CD14-positive monocyte (primary cell): Measurements from ENCODE around the gene HPDL. TPM values are rescaled to one million over a fixed set of nuclear protein-coding genes. Genes with fewer than 3 reads are reported as not detected.

Experiments
- DNase-seq, 3 donors: peaks; one replicate each; pipeline ENCODE4 v3.0.0-alpha.2; 2011 to 2022
- H2AFZ ChIP-seq: 2 replicates; pipeline ENCODE4 v1.6.0; 2012; ENCODE audit warnings: mild to moderate bottlenecking, low read depth, low read length, inconsistent platforms; ENCODE audit not compliant: insufficient read depth, poor library complexity, severe bottlenecking
- H3K27ac ChIP-seq, 2 donors: 1 replicate in 1 of 2; 2 replicates in 1 of 2; pipeline ENCODE4 v1.5.1; 2012 to 2013; ENCODE audit warnings: low read length in 2 of 2, control low read depth in 1 of 2, inconsistent platforms in 1 of 2, low read depth in 1 of 2, mild to moderate bottlenecking in 1 of 2
- H3K27me3 ChIP-seq, 2 donors: one replicate each; pipeline versions ENCODE4 v1.6.0 to v1.6.1; 2011 to 2013; ENCODE audit warnings: low read length in 2 of 2; ENCODE audit not compliant: control insufficient read depth in 2 of 2, insufficient read depth in 2 of 2
- H3K36me3 ChIP-seq, 2 donors: replicated peaks in 1 of 2; 1 replicate in 1 of 2; 2 replicates in 1 of 2; pipeline versions ENCODE4 v1.5.1 to v1.6.1; 2012 to 2013; ENCODE audit warnings: low read length in 2 of 2, control low read depth in 1 of 2, inconsistent platforms in 1 of 2, mild to moderate bottlenecking in 1 of 2; ENCODE audit not compliant: insufficient read depth in 2 of 2, control insufficient read depth in 1 of 2
- H3K4me1 ChIP-seq, 2 donors: 1 replicate in 1 of 2; 2 replicates in 1 of 2; pipeline versions ENCODE4 v1.5.1 to v1.6.1; 2012 to 2013; ENCODE audit warnings: low read length in 2 of 2, control low read depth in 1 of 2, inconsistent platforms in 1 of 2, mild to moderate bottlenecking in 1 of 2, moderate library complexity in 1 of 2; ENCODE audit not compliant: insufficient read depth in 2 of 2, control insufficient read depth in 1 of 2
- H3K4me2 ChIP-seq: replicated peaks from 2 replicates; pipeline ENCODE3; 2012; ENCODE audit warnings: low read length, moderate library complexity, mild to moderate bottlenecking; ENCODE audit not compliant: poor library complexity, severe bottlenecking; ENCODE audit errors: extremely low read depth
- H3K4me3 ChIP-seq, 3 experiments: fragments of 200-600 bp in 1 of 3; sonication (generic) in 1 of 3; replicated peaks in 1 of 3; 1 replicate in 2 of 3; 2 replicates in 1 of 3; pipeline ENCODE4 v1.5.1; 2011 to 2013; ENCODE audit warnings: low read length in 3 of 3, mild to moderate bottlenecking in 3 of 3, control low read depth in 2 of 3, low read depth in 2 of 3, inconsistent platforms in 1 of 3, moderate library complexity in 1 of 3
- H3K79me2 ChIP-seq: 2 replicates; pipeline ENCODE4 v1.6.0; 2012; ENCODE audit warnings: mild to moderate bottlenecking, control low read depth, inconsistent platforms, low read length, moderate library complexity; ENCODE audit not compliant: insufficient read depth
- H3K9ac ChIP-seq: 2 replicates; pipeline ENCODE4 v1.6.0; 2017; ENCODE audit warnings: low read length, mild to moderate bottlenecking; ENCODE audit not compliant: insufficient read depth, poor library complexity, severe bottlenecking
- H3K9me3 ChIP-seq, 2 donors: replicated peaks in 1 of 2; 1 replicate in 1 of 2; 2 replicates in 1 of 2; pipeline versions ENCODE4 v1.5.1 to v1.6.1; 2012 to 2013; ENCODE audit warnings: low read length in 2 of 2, control low read depth in 1 of 2; ENCODE audit not compliant: control insufficient read depth in 1 of 2, insufficient read depth in 1 of 2
- H4K20me1 ChIP-seq: 2 replicates; pipeline ENCODE4 v1.6.0; 2012; ENCODE audit warnings: mild to moderate bottlenecking, low read length, control low read depth, moderate library complexity; ENCODE audit not compliant: insufficient read depth
- H3K27ac Mint-ChIP-seq, 7 donors: one replicate each; pipeline ENCODE4 v1.8.0; 2020; ENCODE audit warnings: mild to moderate bottlenecking in 7 of 7, mixed read lengths in 7 of 7, moderate library complexity in 6 of 7, inconsistent platforms in 2 of 7
- H3K27me3 Mint-ChIP-seq, 3 donors: one replicate each; pipeline ENCODE4 v1.8.0; 2021 to 2022; ENCODE audit warnings: low read depth in 3 of 3, mild to moderate bottlenecking in 3 of 3, mixed read lengths in 3 of 3, moderate library complexity in 3 of 3, inconsistent platforms in 1 of 3
- H3K36me3 Mint-ChIP-seq, 2 donors: one replicate each; pipeline ENCODE4 v1.8.0; 2020; ENCODE audit warnings: mixed read lengths in 2 of 2, inconsistent platforms in 1 of 2, mild to moderate bottlenecking in 1 of 2
- H3K4me1 Mint-ChIP-seq: one replicate; pipeline ENCODE4 v1.8.0; 2020; ENCODE audit warnings: mild to moderate bottlenecking, mixed read lengths
- H3K4me3 Mint-ChIP-seq, 2 donors: one replicate each; pipeline ENCODE4 v1.8.0; 2020; ENCODE audit warnings: mild to moderate bottlenecking in 2 of 2, mixed read lengths in 2 of 2, moderate library complexity in 1 of 2
- H3K9me3 Mint-ChIP-seq, 7 donors: one replicate each; pipeline ENCODE4 v1.8.0; 2020 to 2022; ENCODE audit warnings: mixed read lengths in 7 of 7, mild to moderate bottlenecking in 6 of 7, moderate library complexity in 6 of 7, inconsistent platforms in 2 of 7
- CTCF ChIP-seq: fragments of 200-600 bp; IDR thresholded peaks from one replicate; pipeline ENCODE4 v1.8.0; 2022; ENCODE audit warnings: antibody characterized with exemption, mild to moderate bottlenecking
- WGBS: methylation state at CpG from one replicate; pipeline ENCODE4 v1.1.5; 2013; ENCODE audit warnings: missing lambda C conversion rate; ENCODE audit not compliant: insufficient coverage; 5-methylcytosine and 5-hydroxymethylcytosine counted together
- intact Hi-C, 2 donors: fragments of 100-400 bp; cut with micrococcal nuclease; formaldehyde crosslinking; loops; one replicate each; pipeline versions ENCODE4 v1.15.0 to v1.15.1; 2023
- polyA plus RNA-seq, 3 donors: library from polyadenylated mRNA; depleted of rRNA in 1 of 3; unstranded in 2 of 3; stranded (reverse) in 1 of 3; fragments of 300-500 nt in 2 of 3; fragments of >200 nt in 1 of 3; fragmentation: Illumina TruSeq in 2 of 3; gene quantifications; 1 replicate in 2 of 3; 2 replicates in 1 of 3; pipeline ENCODE4 v1.2.3, GENCODE V29; 2012 to 2021

The HPDL gene
- polyA plus RNA-seq, 3 donors, result 0.17 TPM; not detected in 2

GRCh38 chr1:45351508-45351907 is 24.8 kb downstream of the HPDL start:
- peaks cover 6 to 12% of the 10 kb centered on the region in 2 donors for H3K36me3 ChIP-seq
- whole genome bisulfite sequencing, result 100% methylated on average over 4 of the region's 5 CpGs

GRCh38 chr1:45353685-45354084 is 27.0 kb downstream of the HPDL start:
- H3K4me3 Mint-ChIP-seq, result no peak overlapping the region
- no peaks in the 10 kb centered on the region for H3K27me3 ChIP-seq
- intact Hi-C loops, result no loop called here
- H3K27me3 Mint-ChIP-seq, result no peaks in the 10 kb centered on the region
- no peak overlapping the region for H3K9ac ChIP-seq
- no peaks in the 10 kb centered on the region for H3K79me2 ChIP-seq
- no peaks in the 10 kb centered on the region for H3K9me3 Mint-ChIP-seq
- WGBS, result no CpG with 5 or more reads among the region's 2 CpGs
- H3K4me3 ChIP-seq, result no peak overlapping the region
- DNase-seq, result no peak
- H3K27ac Mint-ChIP-seq, result no peak overlapping the region
- H3K4me2 ChIP-seq, result no peak overlapping the region
- peaks cover 4 to 9% of the 10 kb centered on the region in 2 donors for H3K36me3 Mint-ChIP-seq
- H3K36me3 ChIP-seq, result peaks cover 0 to 4% of the 10 kb centered on the region in 2 donors
- TF ChIP-seq CTCF, result no peak
- no peak overlapping the region for H3K27ac ChIP-seq
- H3K9me3 ChIP-seq, result no peaks in the 10 kb centered on the region
- no peaks in the 10 kb centered on the region for H3K4me1 ChIP-seq
- no peak overlapping the region for H2AFZ ChIP-seq
- no peaks in the 10 kb centered on the region for H3K4me1 Mint-ChIP-seq
- H4K20me1 ChIP-seq, result no peaks in the 10 kb centered on the region

More at GRCh38 chr1:45351508-45351907, 24.8 kb downstream of the HPDL start:
- intact Hi-C loops, result no loop called here
- H3K4me1 ChIP-seq, result no peaks in the 10 kb centered on the region
- no peak overlapping the region for H3K4me3 ChIP-seq
- no peaks in the 10 kb centered on the region for H3K27me3 Mint-ChIP-seq
- H4K20me1 ChIP-seq, result no peaks in the 10 kb centered on the region
- no peak overlapping the region for H3K27ac Mint-ChIP-seq
- no peaks in the 10 kb centered on the region for H3K9me3 Mint-ChIP-seq
- no peaks in the 10 kb centered on the region for H3K27me3 ChIP-seq
- H3K36me3 Mint-ChIP-seq, result peaks cover 9 to 20% of the 10 kb centered on the region in 2 donors
- H3K4me2 ChIP-seq, result no peak overlapping the region
- no peak for TF ChIP-seq CTCF
- H2AFZ ChIP-seq, result no peak overlapping the region
- DNase-seq, result no peak
- H3K27ac ChIP-seq, result no peak overlapping the region
- no peaks in the 10 kb centered on the region for H3K79me2 ChIP-seq
- H3K9me3 ChIP-seq, result no peaks in the 10 kb centered on the region
- no peak overlapping the region for H3K4me3 Mint-ChIP-seq
- no peak overlapping the region for H3K9ac ChIP-seq
- no peaks in the 10 kb centered on the region for H3K4me1 Mint-ChIP-seq
